IPS DF 6.9 (cell line): ENCODE results near the gene OR5M11.

Experiments
- DNase-seq: peaks from one replicate; pipeline ENCODE4 v3.0.0-alpha.2; 2013; ENCODE audit warnings: low read depth, low spot score
- H3K27ac ChIP-seq: one replicate; pipeline ENCODE4 v1.5.1; 2013; ENCODE audit warnings: low read length, control low read depth
- H3K27me3 ChIP-seq: 2 replicates; pipeline ENCODE4 v1.6.1; 2013; ENCODE audit warnings: mild to moderate bottlenecking, low read length; ENCODE audit not compliant: control insufficient read depth, insufficient read depth
- H3K36me3 ChIP-seq: 2 replicates; pipeline ENCODE4 v1.6.1; 2013; ENCODE audit warnings: low read length; ENCODE audit not compliant: control insufficient read depth, insufficient read depth
- H3K4me1 ChIP-seq: 2 replicates; pipeline ENCODE4 v1.6.1; 2013; ENCODE audit warnings: low read length; ENCODE audit not compliant: control insufficient read depth, insufficient read depth
- H3K4me3 ChIP-seq: 2 replicates; pipeline ENCODE4 v1.5.1; 2013; ENCODE audit warnings: mild to moderate bottlenecking, low read length
- H3K9me3 ChIP-seq: 2 replicates; pipeline ENCODE4 v1.6.1; 2013; ENCODE audit warnings: low read length, inconsistent platforms; ENCODE audit not compliant: control insufficient read depth, insufficient read depth
- WGBS: extraction: QIAGEN DNeasy Blood & Tissue Kit; methylation state at CpG from one replicate; pipeline ENCODE4 v1.1.7; 2013; ENCODE audit warnings: mixed read lengths, missing lambda C conversion rate; ENCODE audit not compliant: insufficient read length, insufficient coverage; 5-methylcytosine and 5-hydroxymethylcytosine counted together

Gene OR5M11

GRCh38 chr11:56509439-56509838 lies 33.6 kb downstream of the OR5M11 start:
- WGBS, result no CpG with 5 or more reads among the region's 1 CpG
- Histone ChIP-seq H3K4me3 (no peak overlapping the region), H3K9me3 (no peaks in the 10 kb centered on the region), H3K27ac (no peak overlapping the region), H3K27me3 (no peaks in the 10 kb centered on the region), H3K4me1 (no peaks in the 10 kb centered on the region), H3K36me3 (no peaks in the 10 kb centered on the region)
- DNase-seq, result no peak

DNA sequence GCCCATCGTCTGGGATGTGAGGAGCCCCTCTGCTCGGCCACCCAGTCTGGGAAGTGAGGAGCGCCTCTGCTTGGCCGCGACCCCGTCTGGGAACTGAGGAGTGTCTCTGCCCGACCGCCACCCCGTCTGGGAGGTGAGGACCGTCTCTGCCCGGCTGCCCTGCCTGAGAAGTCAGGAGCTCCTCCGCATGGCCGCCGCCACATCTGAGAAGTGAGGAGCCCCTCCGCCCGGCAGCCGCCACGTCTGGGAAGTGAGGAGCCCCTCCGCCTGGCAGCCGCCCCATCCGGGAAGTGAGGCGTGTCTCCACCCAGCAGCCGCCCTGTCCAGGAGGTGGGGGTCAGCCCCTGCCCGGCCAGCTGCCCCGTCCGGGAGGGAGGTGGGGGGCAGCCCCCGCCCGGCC lies 46.0 kb downstream of the OR5M11 start:
- no peaks in the 10 kb centered on the region for H3K36me3 ChIP-seq
- no peak for DNase-seq
- no CpG with 5 or more reads among the region's 28 CpGs for WGBS
- no peak overlapping the region for H3K27ac ChIP-seq
- H3K4me1 ChIP-seq, result no peaks in the 10 kb centered on the region
- H3K27me3 ChIP-seq, result no peaks in the 10 kb centered on the region
- H3K9me3 ChIP-seq, result no peaks in the 10 kb centered on the region
- H3K4me3 ChIP-seq, result no peak overlapping the region

- Histone ChIP-seq H3K27me3 (no peaks in the 10 kb centered on the region), H3K4me1 (no peaks in the 10 kb centered on the region), H3K4me3 (no peak overlapping the region), H3K36me3 (no peaks in the 10 kb centered on the region), H3K9me3 (no peaks in the 10 kb centered on the region), H3K27ac (no peak overlapping the region)
- DNase-seq, result no peak
- WGBS, result no CpG with 5 or more reads among the region's 2 CpGs
These were observed 47.9 kb downstream of the OR5M11 start for GRCh38 chr11:56495117-56495516.
